ENCODE measurements around the gene NPM1.

The NPM1 gene

GRCh38 chr5:171386861-171387344, 746 bp upstream of the NPM1 start:
- DNase-seq (ENCODE audit: low read depth, low spot score) = peak; percentile 27
- no peaks in the 10 kb centered on the region for H3K27me3 ChIP-seq (ENCODE audit: insufficient read depth, insufficient read length)
- H3K4me1 ChIP-seq (ENCODE audit: insufficient read depth, insufficient read length) = no peaks in the 10 kb centered on the region
- peak overlapping the region; percentile 64 for H3K4me3 ChIP-seq (ENCODE audit: insufficient read length, low read depth)
- TF ChIP-seq YY1 (IDR thresholded peaks at IDR 0.05; ENCODE audit: insufficient read depth, insufficient read length) (no peak), SUZ12 (IDR thresholded peaks at IDR 0.05; ENCODE audit: extremely low read depth, insufficient read depth, insufficient read length) (no peak), ZNF274 (IDR thresholded peaks at IDR 0.05; ENCODE audit: low read depth, low read length) (no peak)
- H3K9ac ChIP-seq (ENCODE audit: insufficient read length, low read depth) = peak overlapping the region; percentile 95
- no peaks in the 10 kb centered on the region for H3K9me3 ChIP-seq (ENCODE audit: insufficient read depth, low read length)
- H3K36me3 ChIP-seq (ENCODE audit: insufficient read depth, insufficient read length, low read length) = peaks cover 39% of the 10 kb centered on the region

GRCh38 chr5:171387970-171388815, 544 bp downstream of the NPM1 start:
- no peaks in the 10 kb centered on the region for H3K9me3 ChIP-seq (ENCODE audit: insufficient read depth, low read length)
- H3K9ac ChIP-seq (ENCODE audit: insufficient read length, low read depth) = peak overlapping the region; percentile 97
- peaks cover 52% of the 10 kb centered on the region for H3K36me3 ChIP-seq (ENCODE audit: insufficient read depth, insufficient read length, low read length)
- H3K4me3 ChIP-seq (ENCODE audit: insufficient read length, low read depth) = peak overlapping the region; percentile 95
- peaks cover 2% of the 10 kb centered on the region for H3K4me1 ChIP-seq (ENCODE audit: insufficient read depth, insufficient read length)
- no peak for DNase-seq (ENCODE audit: low read depth, low spot score)
- no peaks in the 10 kb centered on the region for H3K27me3 ChIP-seq (ENCODE audit: insufficient read depth, insufficient read length)
- no peak for TF ChIP-seq ZNF274 (IDR thresholded peaks at IDR 0.05; ENCODE audit: low read depth, low read length)
- TF ChIP-seq YY1 (IDR thresholded peaks at IDR 0.05; ENCODE audit: insufficient read depth, insufficient read length) = no peak
- no peak for TF ChIP-seq SUZ12 (IDR thresholded peaks at IDR 0.05; ENCODE audit: extremely low read depth, insufficient read depth, insufficient read length)

- H3K4me1 ChIP-seq (ENCODE audit: insufficient read depth, insufficient read length) = peaks cover 2% of the 10 kb centered on the region
- H3K36me3 ChIP-seq (ENCODE audit: insufficient read depth, insufficient read length, low read length) = peaks cover 58% of the 10 kb centered on the region
- DNase-seq (ENCODE audit: low read depth, low spot score) = no peak
- H3K27me3 ChIP-seq (ENCODE audit: insufficient read depth, insufficient read length) = no peaks in the 10 kb centered on the region
- peak overlapping the region; percentile 95 for H3K4me3 ChIP-seq (ENCODE audit: insufficient read length, low read depth)
- no peaks in the 10 kb centered on the region for H3K9me3 ChIP-seq (ENCODE audit: insufficient read depth, low read length)
- TF ChIP-seq ZNF274 (IDR thresholded peaks at IDR 0.05; ENCODE audit: low read depth, low read length) (no peak), SUZ12 (IDR thresholded peaks at IDR 0.05; ENCODE audit: extremely low read depth, insufficient read depth, insufficient read length) (no peak), YY1 (IDR thresholded peaks at IDR 0.05; ENCODE audit: insufficient read depth, insufficient read length) (no peak)
- peak overlapping the region; percentile 97 for H3K9ac ChIP-seq (ENCODE audit: insufficient read length, low read depth)
Observed at GRCh38 chr5:171388816-171389168, 1.1 kb downstream of the NPM1 start.

GRCh38 chr5:171390883-171391677, 3.4 kb downstream of the NPM1 start:
- H3K36me3 ChIP-seq (ENCODE audit: insufficient read depth, insufficient read length, low read length) = peaks cover 80% of the 10 kb centered on the region
- no peaks in the 10 kb centered on the region for H3K9me3 ChIP-seq (ENCODE audit: insufficient read depth, low read length)
- peak overlapping the region; percentile 95 for H3K4me3 ChIP-seq (ENCODE audit: insufficient read length, low read depth)
- no peak for DNase-seq (ENCODE audit: low read depth, low spot score)
- TF ChIP-seq YY1 (IDR thresholded peaks at IDR 0.05; ENCODE audit: insufficient read depth, insufficient read length) (no peak), ZNF274 (IDR thresholded peaks at IDR 0.05; ENCODE audit: low read depth, low read length) (no peak), SUZ12 (IDR thresholded peaks at IDR 0.05; ENCODE audit: extremely low read depth, insufficient read depth, insufficient read length) (no peak)
- no peak overlapping the region for H3K9ac ChIP-seq (ENCODE audit: insufficient read length, low read depth)
- H3K4me1 ChIP-seq (ENCODE audit: insufficient read depth, insufficient read length) = peaks cover 3% of the 10 kb centered on the region
- no peaks in the 10 kb centered on the region for H3K27me3 ChIP-seq (ENCODE audit: insufficient read depth, insufficient read length)

GRCh38 chr5:171391996-171392577, 4.4 kb downstream of the NPM1 start:
- Histone ChIP-seq H3K4me1 (ENCODE audit: insufficient read depth, insufficient read length) (peaks cover 3% of the 10 kb centered on the region), H3K9ac (ENCODE audit: insufficient read length, low read depth) (no peak overlapping the region), H3K9me3 (ENCODE audit: insufficient read depth, low read length) (no peaks in the 10 kb centered on the region), H3K27me3 (ENCODE audit: insufficient read depth, insufficient read length) (no peaks in the 10 kb centered on the region), H3K4me3 (ENCODE audit: insufficient read length, low read depth) (peak overlapping the region; percentile 19), H3K36me3 (ENCODE audit: insufficient read depth, insufficient read length, low read length) (peaks cover 90% of the 10 kb centered on the region)
- no peak for DNase-seq (ENCODE audit: low read depth, low spot score)
- TF ChIP-seq ZNF274 (IDR thresholded peaks at IDR 0.05; ENCODE audit: low read depth, low read length) = no peak
- no peak for TF ChIP-seq SUZ12 (IDR thresholded peaks at IDR 0.05; ENCODE audit: extremely low read depth, insufficient read depth, insufficient read length)

GRCh38 chr5:171392585-171393159, 5.0 kb downstream of the NPM1 start:
- H3K9ac ChIP-seq (ENCODE audit: insufficient read length, low read depth) = no peak overlapping the region
- no peak overlapping the region for H3K4me3 ChIP-seq (ENCODE audit: insufficient read length, low read depth)
- no peak for TF ChIP-seq ZNF274 (IDR thresholded peaks at IDR 0.05; ENCODE audit: low read depth, low read length)
- TF ChIP-seq SUZ12 (IDR thresholded peaks at IDR 0.05; ENCODE audit: extremely low read depth, insufficient read depth, insufficient read length) = no peak
- TF ChIP-seq YY1 (IDR thresholded peaks at IDR 0.05; ENCODE audit: insufficient read depth, insufficient read length) = no peak
- no peaks in the 10 kb centered on the region for H3K9me3 ChIP-seq (ENCODE audit: insufficient read depth, low read length)
- H3K27me3 ChIP-seq (ENCODE audit: insufficient read depth, insufficient read length) = no peaks in the 10 kb centered on the region
- peaks cover 95% of the 10 kb centered on the region for H3K36me3 ChIP-seq (ENCODE audit: insufficient read depth, insufficient read length, low read length)
- peaks cover 3% of the 10 kb centered on the region for H3K4me1 ChIP-seq (ENCODE audit: insufficient read depth, insufficient read length)
- DNase-seq (ENCODE audit: low read depth, low spot score) = no peak
